Fibroblast of lung (primary cell): Measurements from ENCODE around the gene ACTL10.

Source experiments
- EZH2 ChIP-seq: IDR thresholded peaks from 2 replicates; pipeline ENCODE4 v1.5.1; 2012; ENCODE audit warnings: low read length, control low read depth, mild to moderate bottlenecking; ENCODE audit errors: missing control alignments
- TF ChIP-seq, protein P1 (sequence below), 2 donors: IDR thresholded peaks in 1 of 2; conservative IDR thresholded peaks in 1 of 2; 1 replicate in 1 of 2; 2 replicates in 1 of 2; pipeline ENCODE4 v1.5.1; 2011 to 2012; ENCODE audit warnings: low read length in 2 of 2, control low read depth in 1 of 2, inconsistent platforms in 1 of 2, low read depth in 1 of 2, mild to moderate bottlenecking in 1 of 2

DNA sequence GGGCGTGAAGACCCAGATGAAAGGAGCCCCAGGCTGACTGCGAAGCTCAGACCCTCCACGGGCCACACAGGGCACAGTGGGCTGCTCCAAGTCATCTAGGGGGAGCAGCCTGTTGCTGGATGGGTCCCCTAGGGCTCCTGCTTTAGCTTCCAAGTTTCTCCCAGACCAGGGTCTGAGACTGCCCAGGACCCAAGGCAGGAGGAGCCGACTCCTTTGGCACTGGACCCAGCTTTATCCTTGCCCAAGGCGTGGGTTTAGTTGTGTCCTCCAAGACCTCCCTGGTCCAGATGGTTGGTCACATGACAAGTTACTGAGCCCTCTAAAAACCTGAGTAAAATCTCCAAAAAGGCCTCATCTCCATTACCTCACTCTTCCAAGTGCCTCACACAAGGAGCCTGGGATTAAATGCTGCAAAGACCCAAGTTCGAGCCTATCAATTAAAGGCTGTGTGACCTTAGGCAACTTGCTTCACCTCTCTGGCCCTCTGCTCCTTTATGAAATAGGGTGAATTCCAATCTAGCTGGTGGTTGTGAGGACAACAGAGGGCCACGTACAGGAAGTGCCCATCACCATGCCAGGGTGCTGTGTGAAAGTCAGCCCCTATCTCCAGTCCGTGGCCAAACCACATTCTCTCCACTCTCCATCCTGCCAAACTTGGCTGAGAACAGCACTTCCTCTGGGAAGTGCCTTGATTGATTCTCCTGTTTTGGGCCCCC is 5.0 kb downstream of the ACTL10 start:
- TF ChIP-seq, protein P1, sequence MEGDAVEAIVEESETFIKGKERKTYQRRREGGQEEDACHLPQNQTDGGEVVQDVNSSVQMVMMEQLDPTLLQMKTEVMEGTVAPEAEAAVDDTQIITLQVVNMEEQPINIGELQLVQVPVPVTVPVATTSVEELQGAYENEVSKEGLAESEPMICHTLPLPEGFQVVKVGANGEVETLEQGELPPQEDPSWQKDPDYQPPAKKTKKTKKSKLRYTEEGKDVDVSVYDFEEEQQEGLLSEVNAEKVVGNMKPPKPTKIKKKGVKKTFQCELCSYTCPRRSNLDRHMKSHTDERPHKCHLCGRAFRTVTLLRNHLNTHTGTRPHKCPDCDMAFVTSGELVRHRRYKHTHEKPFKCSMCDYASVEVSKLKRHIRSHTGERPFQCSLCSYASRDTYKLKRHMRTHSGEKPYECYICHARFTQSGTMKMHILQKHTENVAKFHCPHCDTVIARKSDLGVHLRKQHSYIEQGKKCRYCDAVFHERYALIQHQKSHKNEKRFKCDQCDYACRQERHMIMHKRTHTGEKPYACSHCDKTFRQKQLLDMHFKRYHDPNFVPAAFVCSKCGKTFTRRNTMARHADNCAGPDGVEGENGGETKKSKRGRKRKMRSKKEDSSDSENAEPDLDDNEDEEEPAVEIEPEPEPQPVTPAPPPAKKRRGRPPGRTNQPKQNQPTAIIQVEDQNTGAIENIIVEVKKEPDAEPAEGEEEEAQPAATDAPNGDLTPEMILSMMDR (conservative IDR thresholded peaks at IDR 0.05 in 1 of 2, IDR thresholded peaks at IDR 0.05 in 1 of 2; ENCODE audit: low read depth in 1 of 2, low read length in 2 of 2), result no peak
- TF ChIP-seq EZH2, result no peak
